ENCODE results near the gene CACTIN.

DNA sequence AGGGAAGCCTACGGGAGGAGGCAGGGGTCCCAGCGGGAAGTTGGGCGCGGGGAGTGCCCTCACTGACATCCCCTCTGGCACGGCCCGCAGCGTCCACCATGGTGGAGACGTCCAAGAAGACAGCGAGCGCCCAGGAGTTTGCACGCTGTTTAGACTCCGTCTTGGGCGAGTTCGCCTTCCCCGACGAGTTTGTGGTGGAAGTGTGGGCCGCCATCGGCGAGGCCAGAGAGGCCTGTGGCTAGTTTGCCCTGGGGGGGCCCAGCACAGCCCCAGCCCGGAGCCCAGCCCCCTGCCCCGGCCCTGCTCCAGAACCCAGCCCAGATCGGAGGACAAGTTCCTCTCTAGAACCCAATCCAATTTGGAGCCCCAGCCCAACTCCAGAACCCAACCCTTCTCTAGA lies 36.6 kb downstream of the CACTIN start:
- TF ChIP-seq YY1 (IDR thresholded peaks at IDR 0.05; ENCODE audit: insufficient read depth, insufficient read length) = no peak
- TF ChIP-seq ZNF274 (IDR thresholded peaks at IDR 0.05; ENCODE audit: low read depth, low read length) = no peak
